ENCODE measurements around the gene WDFY4. TPM values are rescaled to one million over a fixed set of nuclear protein-coding genes. Genes with fewer than 3 reads are reported as not detected.

Gene WDFY4
- total and polyA plus RNA-seq, 2 of the 13 experiments (the other 11 are each of a cell fraction or from before 2014, with no cell fraction given): not detected

GRCh38 chr10:48856855-48857254, 172.2 kb downstream of the WDFY4 start (continued):
- TF ChIP-seq, protein P1, sequence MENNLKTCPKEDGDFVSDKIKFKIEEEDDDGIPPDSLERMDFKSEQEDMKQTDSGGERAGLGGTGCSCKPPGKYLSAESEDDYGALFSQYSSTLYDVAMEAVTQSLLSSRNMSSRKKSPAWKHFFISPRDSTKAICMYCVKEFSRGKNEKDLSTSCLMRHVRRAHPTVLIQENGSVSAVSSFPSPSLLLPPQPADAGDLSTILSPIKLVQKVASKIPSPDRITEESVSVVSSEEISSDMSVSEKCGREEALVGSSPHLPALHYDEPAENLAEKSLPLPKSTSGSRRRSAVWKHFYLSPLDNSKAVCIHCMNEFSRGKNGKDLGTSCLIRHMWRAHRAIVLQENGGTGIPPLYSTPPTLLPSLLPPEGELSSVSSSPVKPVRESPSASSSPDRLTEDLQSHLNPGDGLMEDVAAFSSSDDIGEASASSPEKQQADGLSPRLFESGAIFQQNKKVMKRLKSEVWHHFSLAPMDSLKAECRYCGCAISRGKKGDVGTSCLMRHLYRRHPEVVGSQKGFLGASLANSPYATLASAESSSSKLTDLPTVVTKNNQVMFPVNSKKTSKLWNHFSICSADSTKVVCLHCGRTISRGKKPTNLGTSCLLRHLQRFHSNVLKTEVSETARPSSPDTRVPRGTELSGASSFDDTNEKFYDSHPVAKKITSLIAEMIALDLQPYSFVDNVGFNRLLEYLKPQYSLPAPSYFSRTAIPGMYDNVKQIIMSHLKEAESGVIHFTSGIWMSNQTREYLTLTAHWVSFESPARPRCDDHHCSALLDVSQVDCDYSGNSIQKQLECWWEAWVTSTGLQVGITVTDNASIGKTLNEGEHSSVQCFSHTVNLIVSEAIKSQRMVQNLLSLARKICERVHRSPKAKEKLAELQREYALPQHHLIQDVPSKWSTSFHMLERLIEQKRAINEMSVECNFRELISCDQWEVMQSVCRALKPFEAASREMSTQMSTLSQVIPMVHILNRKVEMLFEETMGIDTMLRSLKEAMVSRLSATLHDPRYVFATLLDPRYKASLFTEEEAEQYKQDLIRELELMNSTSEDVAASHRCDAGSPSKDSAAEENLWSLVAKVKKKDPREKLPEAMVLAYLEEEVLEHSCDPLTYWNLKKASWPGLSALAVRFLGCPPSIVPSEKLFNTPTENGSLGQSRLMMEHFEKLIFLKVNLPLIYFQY (CRISPR knock-in tag; IDR thresholded peaks at IDR 0.05; ENCODE audit: borderline replicate concordance): no peak
- TF ChIP-seq ZMYM4 (CRISPR knock-in tag; IDR thresholded peaks at IDR 0.05): no peak
- no peak for TF ChIP-seq NFE2L2 (IDR thresholded peaks at IDR 0.05; ENCODE audit: low read length)
- no peak for TF ChIP-seq ZSCAN30 (CRISPR knock-in tag; IDR thresholded peaks at IDR 0.05)

DNA sequence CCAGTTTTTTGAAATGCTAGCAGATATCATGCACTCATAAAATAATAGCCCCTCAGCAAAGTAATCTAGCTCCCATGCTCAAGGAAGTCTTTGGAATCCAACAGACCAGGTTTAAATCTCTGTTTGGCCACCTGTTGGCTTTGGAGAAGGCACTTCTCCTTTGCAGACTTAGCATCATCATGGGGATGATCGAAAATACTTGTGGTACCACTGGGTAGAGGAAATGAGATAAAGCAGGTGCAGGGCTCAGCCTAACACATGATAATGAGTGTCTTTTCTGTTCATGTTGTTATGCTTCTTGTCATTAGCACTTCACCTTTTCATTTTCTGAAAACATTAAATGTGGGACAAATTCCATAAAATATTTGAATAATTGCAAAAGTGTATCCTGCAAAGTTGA, 187.6 kb downstream of the WDFY4 start:
- no peak for DNase-seq (ENCODE audit: low spot score)
- H3K4me2 ChIP-seq (ENCODE audit: low read depth, low read length): no peak overlapping the region
- POLR2A ChIA-PET: no interaction called here
- intact Hi-C loops (cut with micrococcal nuclease; ENCODE audit: unreplicated experiment): no loop called here
- no peaks in the 10 kb centered on the region for H3K36me3 ChIP-seq (replicated peaks in 1 of 2; ENCODE audit: control insufficient read depth in 1 of 2, insufficient read depth in 2 of 2, low read length in 2 of 2)
- 0% methylated on average over 1 of the region's 1 CpG for WGBS (ENCODE audit: low lambda C conversion rate)
- no peak overlapping the region for H3K9ac ChIP-seq (ENCODE audit: insufficient read depth, low read depth, low read length)
- no peak overlapping the region for H3K4me3 ChIP-seq (replicated peaks in 1 of 3; ENCODE audit: insufficient read depth in 1 of 3, low read depth in 2 of 3, low read length in 3 of 3)
- H4K20me1 ChIP-seq (ENCODE audit: insufficient read depth, low read length): no peaks in the 10 kb centered on the region
- no peaks in the 10 kb centered on the region for H3K4me1 ChIP-seq (ENCODE audit: insufficient read depth, low read length)
- ATAC-seq: no peak
- CTCF ChIA-PET (ENCODE audit: low intra/inter-chr PET ratio, low total read pairs): no interaction called here
- no peaks in the 10 kb centered on the region for H3K27me3 ChIP-seq (ENCODE audit: control insufficient read depth in 1 of 2, insufficient read depth in 2 of 2, low read length in 2 of 2)
- in situ Hi-C loops (cut with HindIII; ENCODE audit: extremely low pct_ligation_motif_present, low pct_unique_long_range_greater_than_20kb): no loop called here
- FAIRE-seq: no peak
- no peaks in the 10 kb centered on the region for H3K9me3 ChIP-seq (ENCODE audit: low read length)
- BruUV-seq (replicated peaks): no TSS peak
- no peak overlapping the region for H3K27ac ChIP-seq (ENCODE audit: extremely low read length, insufficient read depth, low read length)
- no peak overlapping the region for H2AFZ ChIP-seq (ENCODE audit: low read length)
- H3K79me2 ChIP-seq (ENCODE audit: insufficient read depth, low read length): no peaks in the 10 kb centered on the region
- TF ChIP-seq DZIP1 (CRISPR knock-in tag; IDR thresholded peaks at IDR 0.05) (no peak), GTF2F1 (IDR thresholded peaks at IDR 0.05; ENCODE audit: low read length) (no peak), ZNF331 (CRISPR knock-in tag; IDR thresholded peaks at IDR 0.05) (no peak), ZNF674 (CRISPR knock-in tag; IDR thresholded peaks at IDR 0.05; ENCODE audit: low read depth) (no peak), MYNN (CRISPR knock-in tag; IDR thresholded peaks at IDR 0.05; ENCODE audit: low read depth) (no peak), ZNF766 (CRISPR knock-in tag; IDR thresholded peaks at IDR 0.05; ENCODE audit: borderline replicate concordance) (no peak), ZBTB37 (CRISPR knock-in tag; IDR thresholded peaks at IDR 0.05) (no peak), RARG (CRISPR knock-in tag; IDR thresholded peaks at IDR 0.05; ENCODE audit: low read depth) (no peak)
- TF ChIP-seq, protein P2, sequence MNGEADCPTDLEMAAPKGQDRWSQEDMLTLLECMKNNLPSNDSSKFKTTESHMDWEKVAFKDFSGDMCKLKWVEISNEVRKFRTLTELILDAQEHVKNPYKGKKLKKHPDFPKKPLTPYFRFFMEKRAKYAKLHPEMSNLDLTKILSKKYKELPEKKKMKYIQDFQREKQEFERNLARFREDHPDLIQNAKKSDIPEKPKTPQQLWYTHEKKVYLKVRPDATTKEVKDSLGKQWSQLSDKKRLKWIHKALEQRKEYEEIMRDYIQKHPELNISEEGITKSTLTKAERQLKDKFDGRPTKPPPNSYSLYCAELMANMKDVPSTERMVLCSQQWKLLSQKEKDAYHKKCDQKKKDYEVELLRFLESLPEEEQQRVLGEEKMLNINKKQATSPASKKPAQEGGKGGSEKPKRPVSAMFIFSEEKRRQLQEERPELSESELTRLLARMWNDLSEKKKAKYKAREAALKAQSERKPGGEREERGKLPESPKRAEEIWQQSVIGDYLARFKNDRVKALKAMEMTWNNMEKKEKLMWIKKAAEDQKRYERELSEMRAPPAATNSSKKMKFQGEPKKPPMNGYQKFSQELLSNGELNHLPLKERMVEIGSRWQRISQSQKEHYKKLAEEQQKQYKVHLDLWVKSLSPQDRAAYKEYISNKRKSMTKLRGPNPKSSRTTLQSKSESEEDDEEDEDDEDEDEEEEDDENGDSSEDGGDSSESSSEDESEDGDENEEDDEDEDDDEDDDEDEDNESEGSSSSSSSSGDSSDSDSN (CRISPR knock-in tag; IDR thresholded peaks at IDR 0.05): no peak

All from HepG2 (cell line).